HG03558 (cell line): ENCODE measurements around the gene RNF10.
"Not testable (repeated sequence)": the region's sequence is repeated elsewhere in the genome, so short reads cannot be mapped to it uniquely, and the experiment has no call there.

Experiments
- ATAC-seq: cut with Tn5 transposase; IDR thresholded peaks from one replicate; pipeline ENCODE4 v1.9.1; 2021; ENCODE audit warnings: moderate number of reproducible peaks; ENCODE audit not compliant: unreplicated experiment; ENCODE audit errors: extremely low read depth

The RNF10 gene

GRCh38 chr12:120534203-120534702, at the start of gene RNF10:
RNF10 (plus strand) TSS chr12:120534356; CDS start chr12:120534812, 456 bp downstream.
- ATAC-seq = no peak

GRCh38 chr12:120485961-120486881, 47.9 kb upstream of the RNF10 start:
- no peak for ATAC-seq

- not testable (repeated sequence) for ATAC-seq
Measured at GRCh38 chr12:120487552-120487951, 46.6 kb upstream of the RNF10 start.

DNA sequence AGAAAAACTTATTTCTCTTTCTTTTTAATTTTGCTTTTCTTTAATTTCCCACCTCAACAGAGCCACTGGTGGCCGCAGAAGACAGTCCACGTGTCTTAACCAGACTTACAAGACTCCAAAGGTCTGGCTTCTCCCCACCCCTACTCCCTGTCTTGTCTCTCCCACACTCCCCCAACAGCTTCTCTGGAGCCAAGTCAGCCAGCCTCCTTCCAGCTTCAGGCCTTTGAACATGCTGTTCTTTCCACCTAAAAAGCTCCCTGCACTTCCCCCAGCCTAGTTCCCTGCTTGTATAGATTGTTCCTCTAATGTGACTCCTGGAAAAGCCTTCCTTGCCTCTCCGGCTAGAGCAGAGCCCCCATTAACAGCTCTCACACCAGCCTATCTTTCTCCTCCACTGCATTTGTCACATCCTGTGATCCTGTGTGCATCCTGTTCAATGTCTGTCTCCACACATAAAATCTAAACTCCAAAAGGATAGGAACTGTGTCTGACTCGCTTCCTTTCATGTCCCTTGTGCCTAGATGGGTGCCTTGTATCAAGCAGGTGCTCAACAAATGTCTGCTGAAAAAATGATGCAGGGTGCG, 46.0 kb upstream of the RNF10 start:
- ATAC-seq = no peak

GRCh38 chr12:120489018-120489417, 45.1 kb upstream of the RNF10 start:
- ATAC-seq = no peak

- no peak for ATAC-seq
Measured at GRCh38 chr12:120490325-120490724, 43.8 kb upstream of the RNF10 start.

DNA sequence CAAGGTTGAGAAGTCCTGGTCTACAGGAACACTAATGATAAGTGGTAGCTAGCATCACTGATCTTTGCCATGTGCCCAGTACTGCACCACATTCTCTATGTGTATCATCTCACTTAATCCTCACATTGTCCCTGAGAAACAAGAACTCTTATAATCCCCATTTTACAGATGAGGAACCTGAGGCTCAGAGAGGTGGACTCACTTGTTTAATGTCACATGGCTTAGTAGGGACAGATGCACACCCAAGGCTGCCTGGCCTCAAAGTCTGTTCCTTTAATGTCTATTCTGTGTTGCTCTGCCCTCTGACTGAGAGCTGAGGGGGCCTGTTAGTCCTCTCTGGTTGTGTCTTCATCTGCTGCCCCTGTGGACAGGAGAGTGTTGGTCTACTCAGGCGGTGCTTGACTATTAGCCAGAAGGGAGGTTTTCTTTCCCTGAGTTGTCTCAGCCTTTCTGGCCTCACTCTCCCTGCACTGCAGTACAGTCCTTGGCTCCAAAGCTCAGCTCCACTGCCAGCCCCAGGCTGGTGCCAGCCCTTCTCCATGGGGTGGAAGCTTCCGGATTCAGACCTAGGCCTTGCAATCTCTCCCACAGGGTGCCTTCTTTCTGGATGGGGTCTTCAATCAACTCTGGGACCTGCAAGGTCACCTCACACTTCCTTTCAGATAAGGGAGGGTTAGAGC, 43.2 kb upstream of the RNF10 start:
- ATAC-seq = no peak

DNA sequence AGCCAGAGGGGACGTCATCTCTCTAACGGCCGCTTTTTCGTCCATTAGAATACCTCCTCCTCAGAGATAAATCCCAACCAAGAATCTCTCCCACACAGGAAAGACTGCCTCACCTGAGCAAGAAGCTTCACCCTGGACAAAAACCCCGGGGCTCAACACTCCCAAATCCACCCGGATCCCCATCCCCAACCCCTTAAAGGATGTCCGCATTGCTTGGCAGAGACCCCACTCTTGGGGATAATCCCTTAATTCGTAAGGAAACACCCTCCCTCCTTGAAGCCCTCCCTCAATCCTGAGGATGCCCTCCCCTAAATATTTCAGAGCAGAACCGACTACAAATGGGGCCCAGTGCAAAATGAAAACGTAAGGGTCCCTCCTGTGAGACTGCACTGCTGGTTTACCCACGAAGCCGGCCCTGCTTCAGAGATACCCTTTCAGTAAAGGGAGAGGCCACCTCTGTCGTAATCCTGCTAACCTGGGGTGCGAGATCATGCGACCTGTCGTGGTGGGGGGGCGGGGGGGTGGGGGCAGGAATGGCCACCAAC, 38.9 kb upstream of the RNF10 start:
- no peak for ATAC-seq

- ATAC-seq = peak; percentile 87
Measured at GRCh38 chr12:120495731-120496412, 38.3 kb upstream of the RNF10 start, which contains the start of gene DYNLL1. DYNLL1 (plus strand) TSS chr12:120496113; CDS start chr12:120496422, 309 bp downstream.

DNA sequence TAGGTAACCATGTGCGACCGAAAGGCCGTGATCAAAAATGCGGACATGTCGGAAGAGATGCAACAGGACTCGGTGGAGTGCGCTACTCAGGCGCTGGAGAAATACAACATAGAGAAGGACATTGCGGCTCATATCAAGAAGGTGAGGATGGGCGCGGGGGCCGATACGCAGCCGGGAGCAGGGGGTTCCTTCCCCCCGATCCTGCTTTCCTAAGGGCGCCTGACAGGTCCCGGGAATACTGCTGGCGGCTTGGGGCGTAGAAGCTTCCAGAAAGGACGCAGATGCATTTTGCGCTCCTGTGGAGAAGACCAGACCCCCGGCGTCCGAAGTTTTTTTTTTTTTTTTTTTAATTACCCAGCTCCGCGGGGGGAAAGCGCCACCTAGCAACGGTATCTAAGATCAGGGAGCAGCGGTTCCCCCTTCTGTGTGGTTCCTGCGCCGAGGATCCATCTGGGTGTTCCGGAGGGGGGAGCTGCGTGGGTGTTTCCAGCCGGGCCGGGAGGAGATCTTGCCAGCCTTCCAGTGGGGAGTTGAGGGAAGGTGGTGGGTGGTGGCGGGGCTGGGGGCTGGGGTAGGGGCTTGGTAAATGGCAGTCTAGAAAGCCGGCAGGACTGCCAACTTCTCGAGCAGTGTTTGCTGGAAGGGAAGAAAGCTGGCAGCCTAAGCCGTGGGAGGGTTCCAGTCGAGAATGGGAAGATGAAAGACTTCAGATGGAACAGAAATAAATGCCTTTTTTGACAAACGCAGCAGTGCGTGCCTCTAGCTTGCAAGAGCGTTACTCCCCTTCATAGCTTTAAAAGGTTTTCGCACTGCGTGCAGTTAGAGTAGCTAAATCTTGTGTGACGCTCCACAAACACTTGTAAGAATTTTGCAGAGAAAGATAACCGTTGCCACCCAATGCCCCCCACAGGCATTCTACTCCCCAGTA, 37.5 kb upstream of the RNF10 start:
- ATAC-seq = no peak

DNA sequence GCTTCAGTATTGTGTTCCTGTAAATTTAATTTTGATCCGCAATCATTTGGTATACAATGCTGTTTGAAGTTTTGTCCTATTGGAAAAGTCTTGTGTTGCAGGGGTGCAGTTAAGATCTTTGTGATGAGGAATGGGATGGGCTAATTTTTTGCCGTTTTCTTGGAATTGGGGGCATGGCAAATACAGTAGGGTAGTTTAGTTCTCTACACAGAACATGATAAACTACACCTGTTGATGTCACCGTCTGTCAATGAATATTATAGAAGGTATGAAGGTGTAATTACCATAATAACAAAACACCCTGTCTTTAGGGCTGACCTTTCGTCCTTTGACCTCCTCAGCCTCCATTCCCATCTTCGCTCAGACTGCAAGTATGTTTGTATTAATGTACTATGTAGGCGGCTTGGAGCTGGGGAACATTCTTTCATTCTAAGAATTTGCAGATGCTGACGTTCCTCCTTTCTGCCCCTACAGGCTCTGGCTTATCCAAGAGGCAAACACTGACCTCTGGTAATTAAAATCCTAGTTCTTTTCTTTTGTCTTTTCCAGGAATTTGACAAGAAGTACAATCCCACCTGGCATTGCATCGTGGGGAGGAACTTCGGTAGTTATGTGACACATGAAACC, 36.5 kb upstream of the RNF10 start:
- ATAC-seq = no peak

- ATAC-seq = no peak
Measured at GRCh38 chr12:120498870-120499515, 35.2 kb upstream of the RNF10 start.

DNA sequence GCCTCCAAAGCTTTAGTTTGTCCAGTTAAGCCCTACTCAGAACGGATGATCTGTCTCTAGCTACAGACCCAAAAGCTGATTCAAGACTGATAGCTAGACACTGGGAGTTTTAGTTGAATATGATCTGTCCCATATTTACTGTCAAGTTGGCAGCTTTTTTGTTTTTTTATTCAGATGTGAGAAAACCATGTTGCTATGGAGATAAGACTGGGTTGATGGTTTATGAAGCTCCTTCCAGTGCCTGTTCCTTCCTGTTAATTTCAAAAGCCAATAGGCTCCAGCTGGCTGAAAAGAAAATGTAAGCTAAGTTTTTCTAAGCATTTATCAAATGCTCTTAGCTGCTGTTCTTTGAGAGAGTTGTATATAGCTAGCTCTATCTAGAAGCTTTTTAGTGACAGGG, 33.6 kb upstream of the RNF10 start:
- ATAC-seq = no peak

GRCh38 chr12:120504587-120504986, 29.6 kb upstream of the RNF10 start:
- no peak for ATAC-seq

DNA sequence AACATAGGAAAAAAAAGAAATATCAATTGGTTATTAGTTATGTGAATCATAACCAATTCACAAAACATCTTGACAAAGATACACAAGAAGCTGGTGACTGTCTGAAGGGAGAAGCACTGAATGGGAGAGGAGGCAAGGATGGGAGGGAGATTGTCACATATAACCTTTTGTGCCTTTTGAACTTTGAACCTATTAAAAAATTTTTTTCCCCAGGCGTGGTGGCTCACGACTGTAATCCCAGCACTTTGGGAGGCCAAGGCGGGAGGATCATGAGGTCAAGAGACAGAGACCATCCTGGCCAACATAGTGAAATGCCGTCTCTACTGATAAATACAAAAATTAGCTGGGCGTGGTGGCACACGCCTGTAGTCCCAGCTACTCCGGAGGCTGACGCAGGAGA, 25.6 kb upstream of the RNF10 start:
- no peak for ATAC-seq

DNA sequence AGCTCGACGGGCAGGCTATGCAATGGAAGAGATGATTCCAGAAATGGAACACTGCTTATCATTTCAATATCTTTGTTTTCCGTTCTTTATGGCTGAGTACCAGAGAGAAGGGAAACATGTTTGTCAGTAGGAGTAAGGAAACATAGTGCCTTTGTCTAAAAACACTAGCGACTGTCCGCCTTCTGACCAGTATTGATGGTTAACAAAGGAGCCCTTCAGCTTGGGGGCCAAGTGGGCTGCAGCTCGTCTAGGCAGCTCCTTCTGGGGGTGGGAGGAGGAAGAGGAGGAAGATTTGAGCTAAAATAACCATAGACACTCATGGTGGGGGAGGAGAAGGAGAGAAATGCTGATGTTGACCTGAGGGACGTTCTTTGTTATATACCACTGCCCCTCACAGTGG, 20.2 kb upstream of the RNF10 start:
- no peak for ATAC-seq

GRCh38 chr12:120515496-120515895, 18.7 kb upstream of the RNF10 start:
- no peak for ATAC-seq

- not testable (repeated sequence) for ATAC-seq
Measured at GRCh38 chr12:120519324-120519723, 14.8 kb upstream of the RNF10 start.
